ENCODE data around the gene PIGQ.
A peak's percentile ranks its signal among the peaks of the same experiment; 100 is the strongest.

PIGQ gene

DNA sequence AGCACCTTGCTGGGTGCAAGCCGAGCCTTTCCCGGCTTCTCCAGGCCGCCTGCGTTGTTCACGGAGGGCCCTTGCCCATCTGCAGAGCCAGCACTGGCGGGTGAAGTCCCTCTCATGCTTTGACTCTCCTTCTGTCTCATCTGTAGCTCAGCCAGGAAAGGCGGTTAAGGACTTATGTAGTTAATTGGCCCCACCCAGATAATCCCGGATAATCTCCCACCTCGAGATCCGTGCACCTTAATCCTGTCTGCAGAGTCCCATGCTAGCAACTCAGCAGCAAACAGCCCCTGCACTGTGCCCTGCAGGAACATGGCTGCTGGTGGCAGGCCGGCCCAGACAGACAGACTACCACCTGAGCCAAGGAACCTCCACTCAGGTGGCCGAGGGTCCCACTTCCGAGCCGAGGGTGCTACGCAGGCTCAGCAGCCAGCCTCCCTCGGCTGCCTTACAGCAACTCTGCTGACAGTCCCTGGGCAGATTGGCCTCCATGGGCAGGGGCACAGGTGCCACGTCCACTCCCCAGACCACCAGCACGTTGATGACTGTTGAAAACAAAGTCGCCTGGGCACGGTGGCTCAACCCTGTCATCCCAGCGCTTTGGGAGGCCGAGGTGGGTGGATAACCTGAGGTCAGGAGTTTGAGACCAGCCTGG lies 37.0 kb downstream of the PIGQ start:
- no peak for DNase-seq (ENCODE audit: low spot score)

DNA sequence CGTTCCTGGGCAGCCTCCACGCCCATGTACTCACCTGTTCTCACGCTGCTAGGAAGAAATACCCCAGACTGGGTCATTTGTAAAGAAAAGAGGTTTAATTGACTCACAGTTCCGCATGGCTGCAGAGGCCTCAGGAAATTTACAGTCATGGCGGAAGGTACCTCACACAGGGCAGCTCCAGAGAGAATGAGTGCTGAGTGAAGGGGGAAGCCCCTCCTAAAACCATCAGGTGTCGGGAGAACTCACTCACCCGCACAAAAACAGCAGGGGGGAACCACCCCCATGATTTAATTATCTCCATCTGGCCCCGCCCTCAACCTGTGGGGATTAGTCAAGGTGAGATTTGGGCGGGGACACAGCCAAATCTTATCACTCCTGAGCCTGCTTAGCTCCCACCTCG lies 38.3 kb downstream of the PIGQ start:
- DNase-seq (ENCODE audit: low spot score) = no peak

DNA sequence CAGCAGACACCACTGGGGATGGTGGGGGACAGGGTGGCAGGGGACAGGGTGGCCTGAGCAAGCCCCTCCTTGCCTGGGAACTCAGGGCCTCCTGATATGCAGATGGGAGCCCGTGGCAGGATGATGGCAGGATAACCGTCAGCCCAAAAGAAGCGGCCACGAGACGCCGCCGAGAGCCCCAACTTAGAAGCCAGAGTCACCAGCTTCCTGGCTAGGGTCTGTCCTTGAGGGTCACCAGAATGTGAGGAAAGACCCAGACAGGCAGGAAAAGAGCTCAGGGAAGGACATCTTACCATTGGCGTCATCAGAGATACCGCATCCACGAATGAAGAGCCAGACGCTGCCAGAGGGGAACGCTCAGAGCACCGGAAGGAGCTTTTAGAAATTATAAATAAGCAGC lies 39.5 kb downstream of the PIGQ start:
- no peak for DNase-seq (ENCODE audit: low spot score)

DNA sequence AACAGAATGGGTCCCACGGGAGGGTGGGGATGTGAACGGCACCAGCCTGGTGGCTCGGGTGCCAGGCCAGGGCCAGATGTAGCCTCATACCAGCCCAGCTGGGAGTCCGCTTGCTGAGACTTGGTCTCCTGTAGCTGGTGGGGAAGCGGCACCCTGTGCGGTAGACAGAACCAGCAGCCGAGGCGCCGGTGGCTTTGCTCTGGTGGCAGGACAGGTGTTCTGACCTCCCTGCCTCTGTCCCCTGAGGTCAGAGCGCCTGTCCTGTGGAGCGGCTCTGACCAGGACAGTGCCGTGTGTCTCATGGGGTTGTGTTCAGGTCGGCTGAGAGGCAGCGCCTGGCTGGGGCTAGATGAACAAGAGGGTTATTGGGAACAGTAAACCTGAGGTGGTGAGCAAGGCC lies 40.2 kb downstream of the PIGQ start:
- no peak for DNase-seq (ENCODE audit: low spot score)

DNA sequence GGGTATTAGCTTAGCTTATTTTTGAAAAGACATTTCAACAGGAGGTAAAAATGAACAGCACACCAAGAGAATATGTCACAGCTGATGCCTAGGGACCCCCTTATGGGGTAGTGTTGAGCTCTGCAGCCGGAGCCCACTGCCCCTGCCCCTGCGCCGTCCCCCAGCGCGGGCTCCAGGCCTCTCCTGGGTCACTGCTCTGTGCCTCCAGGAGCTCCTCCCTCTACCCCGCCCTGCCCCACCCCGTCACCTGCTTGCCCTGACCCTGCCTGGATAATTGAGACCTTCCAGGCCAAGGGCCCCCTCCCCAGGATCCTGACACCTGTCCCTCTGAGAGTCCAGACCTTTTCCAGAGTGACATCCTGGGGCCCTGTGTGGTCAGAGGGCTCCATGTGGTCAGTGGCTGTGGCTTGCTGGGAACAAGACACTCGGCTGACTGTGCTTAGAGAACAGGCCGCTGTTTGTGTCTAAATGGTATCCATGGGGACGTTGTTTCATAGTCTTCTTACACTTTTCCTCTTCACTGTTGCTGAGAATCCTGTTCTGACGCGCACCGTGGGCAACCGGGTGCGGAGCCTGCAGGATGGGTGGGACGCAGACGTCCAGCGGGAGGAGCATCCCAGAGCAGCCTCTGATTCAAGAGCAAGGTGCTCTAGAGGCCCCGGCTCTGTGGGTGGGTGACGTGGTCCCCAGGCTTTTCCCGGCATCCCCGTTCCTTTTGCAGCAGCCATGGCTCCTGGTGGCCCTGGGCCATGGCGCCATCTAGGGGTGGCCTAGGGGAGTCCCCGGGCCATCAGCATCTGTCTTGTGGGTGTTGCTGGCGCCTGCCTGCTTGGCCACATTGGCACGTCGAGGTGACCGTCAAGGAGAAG lies 41.0 kb downstream of the PIGQ start:
- DNase-seq (ENCODE audit: low spot score) = peak; percentile 60

DNA sequence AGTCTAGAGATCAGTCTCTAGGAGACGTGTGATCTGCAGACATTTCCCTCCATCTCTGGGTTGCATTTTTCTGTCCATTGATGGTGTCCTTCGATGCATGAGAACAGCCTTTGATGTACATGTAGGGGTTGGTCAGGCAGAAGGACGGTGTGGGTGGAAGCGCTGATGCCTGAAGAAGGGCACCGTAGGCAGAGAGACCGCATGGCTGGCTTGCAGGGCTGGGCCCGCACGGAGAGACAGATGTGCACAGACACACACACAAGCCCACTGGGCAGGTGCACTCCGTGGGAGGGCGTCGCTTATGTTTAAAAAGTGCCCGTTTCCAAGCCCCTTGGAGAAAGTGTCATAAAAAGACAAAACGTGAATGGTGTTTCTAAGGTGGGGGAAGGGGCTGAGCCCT lies 45.4 kb downstream of the PIGQ start:
- no peak for DNase-seq (ENCODE audit: low spot score)

DNA sequence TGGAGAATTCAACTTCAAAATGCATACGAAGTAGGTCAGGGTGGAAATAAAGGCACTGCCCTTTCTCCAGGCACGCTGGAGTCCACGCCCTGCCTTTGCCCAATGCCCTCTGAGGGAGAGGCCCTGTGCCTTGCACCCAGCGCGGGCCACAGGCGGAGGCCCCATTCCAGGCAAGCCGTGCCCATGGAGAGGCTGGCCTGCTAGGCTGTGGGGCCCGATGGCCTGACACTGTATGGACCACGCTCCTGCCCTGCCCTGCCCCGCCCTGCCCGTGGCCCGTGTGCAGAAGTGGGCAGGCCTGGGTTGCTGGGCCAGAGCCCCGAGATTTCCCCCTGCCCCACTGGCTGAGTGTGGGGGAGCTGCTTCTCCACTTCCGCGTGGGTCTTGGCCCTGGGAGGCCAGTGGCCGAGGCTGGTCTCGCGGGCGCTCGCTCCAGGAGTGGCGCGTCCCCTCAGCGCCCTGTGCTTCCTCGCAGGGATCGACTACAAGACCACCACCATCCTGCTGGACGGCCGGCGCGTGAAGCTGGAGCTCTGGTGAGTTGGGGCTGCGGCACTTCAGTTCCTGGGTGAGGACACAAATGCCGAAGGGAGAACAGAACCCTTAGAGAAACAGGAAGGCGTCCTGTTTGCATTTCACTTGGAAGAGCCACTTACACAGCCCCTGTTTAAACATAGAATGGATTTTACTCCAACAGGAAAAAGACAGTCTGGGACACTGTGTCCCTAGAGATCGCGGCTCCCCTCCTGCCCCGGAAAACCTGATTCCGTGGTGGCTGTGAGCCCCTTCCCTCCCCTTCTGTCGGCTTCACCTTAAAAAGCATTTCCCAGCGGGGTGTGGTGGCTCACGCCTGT lies 47.2 kb downstream of the PIGQ start:
- no peak for DNase-seq (ENCODE audit: low spot score)

DNA sequence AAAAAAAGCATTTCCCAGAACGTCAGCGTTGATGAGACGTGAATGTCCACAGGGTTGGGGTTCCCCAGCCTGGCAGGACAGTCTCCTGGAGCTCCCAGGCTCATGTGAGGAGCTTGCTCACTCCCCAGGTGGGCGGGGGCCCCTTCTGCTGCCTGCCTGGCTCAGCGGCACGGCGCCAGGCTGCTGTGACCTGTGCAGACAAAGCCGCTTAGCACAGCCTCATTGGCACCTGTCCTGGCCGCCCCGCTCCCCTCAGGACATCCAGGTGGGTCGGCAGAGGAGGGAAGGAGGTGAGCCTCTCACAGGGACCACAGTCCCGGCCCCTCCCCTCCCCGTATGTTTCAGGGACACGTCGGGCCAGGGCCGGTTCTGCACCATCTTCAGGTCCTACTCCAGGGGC lies 48.1 kb downstream of the PIGQ start:
- no peak for DNase-seq (ENCODE audit: low spot score)

DNA sequence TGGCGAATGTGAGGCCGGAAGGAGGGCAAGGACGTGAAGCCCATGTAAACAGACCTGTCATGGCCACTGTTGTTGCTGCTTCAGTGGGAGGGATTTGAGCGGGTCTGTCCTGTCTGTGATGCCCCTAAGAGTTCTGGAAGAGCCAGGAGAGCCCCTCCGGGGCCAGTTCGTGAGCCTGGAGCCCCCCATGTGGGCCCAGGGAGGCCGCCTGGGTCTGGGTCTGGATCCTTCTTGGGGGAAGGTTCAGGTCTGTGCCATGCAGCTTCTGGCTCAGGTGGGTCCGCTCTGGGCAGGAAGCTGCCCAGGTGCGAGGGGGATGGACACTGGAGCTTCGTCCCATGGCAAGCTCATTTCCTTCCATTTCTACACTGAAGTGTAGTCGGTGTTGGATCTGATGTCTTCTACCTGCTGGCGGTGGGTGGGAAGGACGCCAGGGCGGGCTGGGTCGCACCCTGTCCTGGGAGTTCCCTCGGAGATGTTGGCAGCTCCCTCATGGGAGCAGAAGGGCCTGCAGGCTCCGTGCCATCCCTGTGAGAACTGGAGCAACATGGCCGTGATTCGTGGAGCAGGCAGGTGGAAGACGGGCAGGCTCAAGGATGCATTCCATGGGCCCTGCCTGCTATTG lies 49.8 kb downstream of the PIGQ start:
- no peak for DNase-seq (ENCODE audit: low spot score)

DNA sequence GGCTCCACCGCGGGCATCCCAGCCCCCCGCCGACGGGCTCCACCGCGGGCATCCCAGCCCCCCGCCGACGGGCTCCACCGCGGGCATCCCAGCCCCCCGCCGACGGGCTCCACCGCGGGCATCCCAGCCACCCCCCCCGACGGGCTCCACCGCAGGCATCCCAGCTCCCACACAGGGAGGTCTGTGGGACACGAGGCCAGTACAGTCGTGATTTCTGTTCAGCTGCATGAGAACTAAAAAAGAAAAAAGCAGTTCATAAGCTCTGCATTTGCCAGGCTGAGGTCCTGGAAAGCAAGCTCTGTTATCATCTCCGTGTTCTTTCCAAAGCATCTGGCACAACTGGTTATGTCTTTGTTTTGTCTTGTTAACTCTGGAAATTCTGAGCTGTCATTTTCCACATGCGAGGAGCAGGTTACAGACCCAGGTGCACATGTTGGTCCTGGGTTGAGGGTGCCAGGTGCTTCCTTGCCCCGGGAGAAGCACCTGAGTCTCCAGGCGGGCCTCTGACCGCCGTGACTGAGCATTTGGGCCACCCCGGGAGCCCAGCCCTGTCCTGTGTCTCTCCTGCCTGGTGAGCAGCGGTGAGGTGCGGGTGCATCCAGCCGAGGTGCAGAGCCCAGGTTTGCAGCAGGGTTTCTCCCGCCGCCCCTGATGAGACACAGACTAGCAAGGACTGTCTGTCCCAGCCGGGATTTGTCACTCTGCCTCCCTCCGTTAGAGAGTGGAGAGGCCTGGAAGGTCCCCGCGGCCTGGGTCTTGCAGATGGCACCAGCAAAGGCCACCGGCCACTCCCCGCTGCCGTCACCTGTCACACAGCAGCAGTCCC lies 51.1 kb downstream of the PIGQ start:
- DNase-seq (ENCODE audit: low spot score) = no peak

DNA sequence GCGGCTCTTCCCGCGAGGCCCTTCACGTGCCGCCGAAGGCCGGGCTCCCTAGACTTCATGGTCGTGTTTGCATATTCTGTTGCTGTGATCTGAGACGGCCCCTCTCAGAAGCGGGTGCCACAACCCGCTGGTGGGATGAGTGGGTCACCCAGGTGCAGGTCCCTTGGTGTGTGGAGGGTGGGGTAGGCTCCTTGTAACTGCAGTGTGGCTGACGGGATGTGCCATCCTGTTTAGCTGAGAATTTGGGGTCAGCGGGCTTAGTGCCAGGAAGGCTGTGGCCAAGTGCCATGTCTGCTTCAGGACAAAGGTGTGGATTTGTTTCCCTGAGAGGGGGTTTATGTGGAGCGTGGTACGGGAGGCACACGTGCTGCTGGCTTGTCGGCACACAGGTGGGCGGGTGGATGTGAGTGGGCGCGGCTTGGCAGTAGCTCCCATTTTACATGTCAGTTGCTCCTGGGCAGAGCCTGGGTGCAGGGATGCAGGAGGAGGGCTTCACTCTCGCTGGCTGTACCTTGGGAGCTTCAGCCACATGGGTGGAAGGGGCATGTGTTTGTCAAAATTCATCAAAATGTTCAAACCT lies 51.8 kb downstream of the PIGQ start:
- no peak for DNase-seq (ENCODE audit: low spot score)

DNA sequence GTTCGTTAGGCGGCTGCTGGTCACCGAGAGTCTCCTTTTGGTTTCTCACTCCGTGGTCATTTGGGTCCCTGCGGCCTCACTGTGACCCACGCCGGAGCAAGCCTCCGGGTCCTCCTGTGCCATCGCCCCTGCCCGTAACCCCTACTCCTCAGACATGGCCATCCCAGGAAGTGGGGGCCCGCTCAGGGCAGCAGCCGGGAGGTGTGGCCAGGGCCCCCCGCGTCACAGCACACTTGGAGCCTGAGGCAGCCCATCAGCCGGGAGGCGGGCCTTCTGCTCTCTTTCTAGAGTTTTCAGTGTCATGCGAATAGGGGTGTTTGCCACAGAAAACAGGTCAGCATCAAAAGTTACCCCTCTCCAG lies 53.1 kb downstream of the PIGQ start:
- DNase-seq (ENCODE audit: low spot score) = no peak

DNA sequence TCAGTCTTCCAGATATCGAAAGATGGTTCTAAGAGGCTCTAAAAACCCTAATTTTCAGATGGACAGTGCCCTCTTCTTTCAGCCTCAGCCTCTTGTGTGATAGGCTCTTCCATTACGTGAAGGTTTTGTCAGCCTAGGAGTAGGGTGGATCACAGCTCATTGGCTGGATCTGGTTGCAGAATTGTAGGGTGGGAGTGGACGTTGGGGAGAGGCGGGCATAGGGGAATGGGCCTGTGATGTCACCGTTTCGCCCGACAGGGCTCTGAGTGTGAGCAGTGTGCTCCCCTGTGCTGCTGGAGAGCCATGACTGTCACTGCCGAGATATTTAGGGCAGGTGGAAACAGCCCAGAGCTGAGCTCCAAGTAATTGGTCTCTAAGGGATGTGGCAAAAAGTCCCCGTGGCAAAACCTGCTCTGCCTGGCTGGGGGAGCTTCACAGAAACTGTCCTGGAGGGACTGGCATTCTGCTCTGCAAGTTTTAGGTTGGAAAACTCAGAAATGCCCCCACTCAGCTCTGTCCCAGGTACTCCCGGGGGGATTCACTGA lies 54.8 kb downstream of the PIGQ start:
- DNase-seq (ENCODE audit: low spot score) = no peak

DNA sequence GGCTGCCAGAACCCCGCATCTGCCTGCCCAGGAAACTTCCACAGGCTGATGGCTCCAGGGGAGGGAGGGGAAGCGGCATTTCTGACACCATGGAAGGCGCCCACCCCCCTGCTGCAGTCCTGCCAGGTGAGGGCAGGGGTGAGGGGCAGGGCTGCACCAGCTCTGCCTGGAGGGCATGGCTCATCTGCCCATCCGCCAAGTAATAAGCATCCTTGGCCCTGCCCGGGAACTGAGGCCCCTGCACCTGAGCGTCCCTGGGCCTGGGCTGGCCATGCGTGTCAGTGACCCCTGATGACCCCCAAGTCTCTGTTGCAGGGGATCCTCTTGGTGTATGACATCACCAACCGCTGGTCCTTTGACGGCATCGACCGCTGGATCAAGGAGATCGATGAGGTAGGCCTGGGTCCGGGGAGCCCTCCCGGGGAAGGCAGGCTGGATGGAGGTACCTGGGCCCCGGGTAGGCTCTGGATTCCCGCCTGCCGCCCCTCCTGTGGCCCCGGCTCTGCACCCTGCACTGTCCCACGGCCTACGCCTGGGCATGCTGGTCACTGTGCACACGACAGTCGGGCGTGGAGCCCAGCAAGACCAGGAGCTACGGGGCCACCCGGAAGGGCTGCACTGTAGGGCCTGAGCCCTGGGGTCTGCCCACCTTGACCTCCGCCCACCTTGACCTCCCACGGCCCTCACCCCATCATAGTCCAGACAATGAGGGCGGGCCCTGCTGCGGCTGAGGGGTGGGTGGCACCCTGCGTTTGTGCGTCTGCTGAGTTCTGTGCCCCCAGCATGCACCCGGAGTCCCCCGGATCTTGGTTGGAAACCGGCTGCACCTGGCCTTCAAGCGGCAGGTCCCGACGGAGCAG lies 55.6 kb downstream of the PIGQ start:
- no peak for DNase-seq (ENCODE audit: low spot score)

DNA sequence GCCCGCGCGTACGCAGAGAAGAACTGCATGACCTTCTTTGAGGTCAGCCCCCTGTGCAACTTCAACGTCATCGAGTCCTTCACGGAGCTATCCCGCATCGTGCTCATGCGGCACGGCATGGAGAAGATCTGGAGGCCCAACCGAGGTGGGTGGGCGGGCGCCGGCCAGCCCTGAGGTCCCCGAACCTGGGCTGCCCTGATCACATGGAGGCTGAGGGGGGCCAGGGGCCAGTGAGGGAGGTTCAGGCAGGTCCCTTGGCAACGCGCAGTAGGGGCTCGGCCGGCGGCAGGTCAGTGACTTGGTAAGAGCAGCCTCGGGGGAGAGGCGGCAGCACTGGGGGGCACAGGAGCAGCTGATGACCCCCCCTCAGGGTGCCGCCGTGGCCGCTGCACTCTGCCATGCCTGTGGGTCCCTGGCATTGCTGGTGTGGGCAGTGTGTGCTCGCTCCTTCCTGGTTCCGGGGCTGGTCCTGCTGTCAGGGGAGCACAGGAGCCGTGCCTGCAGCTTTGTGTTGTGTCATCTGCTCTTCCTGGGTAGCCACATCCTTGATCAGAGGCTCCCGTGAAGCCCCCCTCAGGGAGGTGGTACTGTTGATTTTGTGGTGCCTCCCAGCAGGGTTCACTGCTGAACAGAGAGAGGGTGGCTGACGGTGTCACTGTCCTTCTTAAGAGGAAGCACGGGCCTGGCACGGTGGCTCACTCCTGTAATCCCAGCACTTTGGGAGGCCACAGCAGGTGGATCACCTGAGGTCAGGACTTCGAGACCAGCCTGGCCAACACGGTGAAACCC lies 56.4 kb downstream of the PIGQ start:
- no peak for DNase-seq (ENCODE audit: low spot score)

DNA sequence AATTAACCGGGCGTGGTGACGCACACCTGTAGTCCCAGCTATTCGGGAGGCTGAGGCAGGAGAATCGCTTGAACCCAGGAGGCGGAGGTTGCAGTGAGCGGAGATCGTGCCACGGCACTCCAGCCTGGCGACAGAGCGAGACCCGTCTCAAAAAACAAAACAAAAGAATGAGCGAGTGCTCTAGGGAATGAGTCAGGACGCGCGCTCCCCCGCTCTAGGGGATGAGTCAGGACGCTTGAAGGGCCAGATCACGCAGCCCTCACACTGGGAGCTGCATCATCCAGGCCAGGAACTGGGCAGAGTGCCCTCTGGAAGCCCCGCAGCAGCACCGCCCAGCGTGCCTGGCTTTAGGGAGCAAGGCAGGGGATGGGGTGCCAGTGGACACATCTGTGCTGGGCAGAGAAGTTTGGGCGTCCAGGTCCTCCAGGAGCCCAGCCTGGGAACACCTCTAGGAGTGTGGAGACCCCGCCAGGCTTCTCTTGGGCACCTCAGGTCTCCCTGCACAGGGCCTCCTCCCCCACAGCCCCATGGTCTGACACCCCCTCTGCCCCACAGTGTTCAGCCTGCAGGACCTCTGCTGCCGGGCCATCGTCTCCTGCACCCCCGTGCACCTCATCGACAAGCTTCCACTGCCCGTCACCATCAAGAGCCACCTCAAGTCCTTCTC lies 57.2 kb downstream of the PIGQ start:
- peak; percentile 94 for DNase-seq (ENCODE audit: low spot score)

DNA sequence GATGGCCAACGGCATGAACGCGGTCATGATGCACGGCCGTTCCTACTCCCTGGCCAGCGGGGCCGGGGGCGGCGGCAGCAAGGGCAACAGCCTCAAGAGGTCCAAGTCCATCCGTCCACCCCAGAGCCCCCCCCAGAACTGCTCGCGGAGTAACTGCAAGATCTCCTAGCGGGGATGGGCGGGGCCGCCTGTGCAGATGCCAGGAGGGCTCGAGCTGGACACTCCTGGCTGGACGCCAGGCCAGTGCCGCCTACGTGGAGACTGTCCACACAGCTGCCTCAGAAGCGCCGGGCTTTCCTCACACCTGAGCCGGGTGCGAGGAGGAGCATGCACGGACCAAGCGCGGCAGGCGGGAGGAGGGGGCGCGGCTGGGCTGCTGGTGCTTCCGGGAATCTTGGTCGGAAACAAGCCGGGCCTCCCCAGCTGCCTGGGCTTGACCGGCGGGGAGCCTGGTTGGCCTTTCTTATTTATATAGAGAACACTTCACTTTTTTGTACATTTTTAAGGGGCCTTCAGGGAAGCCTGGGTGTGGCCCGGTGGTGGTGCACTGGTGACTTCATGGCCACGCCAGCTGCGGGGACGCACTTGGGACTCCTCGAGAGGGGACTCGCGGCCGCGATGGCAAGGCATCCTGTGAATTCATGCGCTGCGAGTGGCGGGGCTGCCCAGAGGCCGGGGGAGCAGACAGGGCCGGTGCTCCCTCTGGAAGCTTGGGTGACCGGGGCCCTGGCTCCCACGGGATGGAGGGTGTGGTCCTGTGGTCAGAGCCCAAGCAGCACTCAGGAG lies 57.9 kb downstream of the PIGQ start:
- DNase-seq (ENCODE audit: low spot score) = no peak

Measured in GM03348 (cell line).